Jurkat, Clone E6-1 (cell line): ENCODE data around the gene MTX3. TPM values are rescaled to one million over a fixed set of nuclear protein-coding genes. Genes with fewer than 3 reads are reported as not detected.

ENCODE experiments used
- DNase-seq: peaks from one replicate; pipeline ENCODE4 v3.0.0-alpha.2; 2011; ENCODE audit warnings: low read depth, low spot score
- H3K4me3 ChIP-seq: 2 replicates; pipeline ENCODE4 v1.5.1; 2011; ENCODE audit warnings: mild to moderate bottlenecking, low read length, control low read depth, moderate library complexity
- polyA plus RNA-seq: library from polyadenylated mRNA; unstranded; fragments of >200 nt; gene quantifications from one replicate; pipeline ENCODE4 v1.2.1, GENCODE V29; 2012; ENCODE audit warnings: missing spikeins; ENCODE audit not compliant: insufficient read length, insufficient read depth

MTX3 gene
- not detected for polyA plus RNA-seq

- DNase-seq = no peak
Measured at GRCh38 chr5:79990598-79991507, at the start of gene MTX3. MTX3 (minus strand) TSS chr5:79991262; CDS start chr5:79991238, 24 bp downstream.

GRCh38 chr5:80039650-80040049 is 48.6 kb upstream of the MTX3 start:
- no peak overlapping the region for H3K4me3 ChIP-seq
- DNase-seq = no peak

More at GRCh38 chr5:79990598-79991507, at the start of gene MTX3:
- H3K4me3 ChIP-seq = no peak within 1 kb of the TSS

- no peak overlapping the region for H3K4me3 ChIP-seq
- no peak for DNase-seq
Measured at GRCh38 chr5:80037366-80037765, 46.3 kb upstream of the MTX3 start.

GRCh38 chr5:80036615-80037014 is 45.6 kb upstream of the MTX3 start:
- no peak overlapping the region for H3K4me3 ChIP-seq
- no peak for DNase-seq

GRCh38 chr5:80035839-80036238 is 44.8 kb upstream of the MTX3 start:
- no peak for DNase-seq
- no peak overlapping the region for H3K4me3 ChIP-seq

- H3K4me3 ChIP-seq = no peak within 1 kb of the TSS
- DNase-seq = no peak
Measured at GRCh38 chr5:80034962-80035821, 44.1 kb upstream of the MTX3 start, which contains the start of gene THBS4. THBS4 (plus strand) TSS chr5:80035348; CDS start chr5:80035538, 190 bp downstream.

- H3K4me3 ChIP-seq = no peak overlapping the region
- no peak for DNase-seq
Measured at GRCh38 chr5:80034559-80034958, 43.5 kb upstream of the MTX3 start.

GRCh38 chr5:80033513-80033912 is 42.5 kb upstream of the MTX3 start:
- DNase-seq = no peak
- H3K4me3 ChIP-seq = no peak overlapping the region

GRCh38 chr5:80031109-80031508 is 40.0 kb upstream of the MTX3 start:
- peak; percentile 81 for DNase-seq
- H3K4me3 ChIP-seq = no peak overlapping the region

- no peak for DNase-seq
- no peak overlapping the region for H3K4me3 ChIP-seq
Measured at GRCh38 chr5:80026841-80027240, 35.8 kb upstream of the MTX3 start.

- DNase-seq = no peak
- H3K4me3 ChIP-seq = no peak overlapping the region
Measured at GRCh38 chr5:80025069-80025468, 34.0 kb upstream of the MTX3 start.

GRCh38 chr5:80010754-80011392 is 19.8 kb upstream of the MTX3 start:
- DNase-seq = no peak
- no peak overlapping the region for H3K4me3 ChIP-seq

GRCh38 chr5:80008995-80009765 is 18.1 kb upstream of the MTX3 start:
- H3K4me3 ChIP-seq = no peak overlapping the region
- no peak for DNase-seq

GRCh38 chr5:80002677-80003076 is 11.6 kb upstream of the MTX3 start:
- no peak overlapping the region for H3K4me3 ChIP-seq
- DNase-seq = no peak

GRCh38 chr5:79999722-80000121 is 8.7 kb upstream of the MTX3 start:
- H3K4me3 ChIP-seq = no peak overlapping the region
- no peak for DNase-seq

GRCh38 chr5:79992891-79993657 is 2.0 kb upstream of the MTX3 start:
- no peak overlapping the region for H3K4me3 ChIP-seq

GRCh38 chr5:79990205-79990597 is 861 bp downstream of the MTX3 start:
- H3K4me3 ChIP-seq = no peak overlapping the region
- DNase-seq = no peak

More at GRCh38 chr5:79992891-79993657, 2.0 kb upstream of the MTX3 start:
- no peak for DNase-seq

GRCh38 chr5:79986260-79986659 is 4.8 kb downstream of the MTX3 start:
- no peak for DNase-seq
- no peak overlapping the region for H3K4me3 ChIP-seq
